Osteoblast (primary cell): ENCODE measurements around the gene TDRD10. TPM values are rescaled to one million over a fixed set of nuclear protein-coding genes. Genes with fewer than 3 reads are reported as not detected.

Experiments
- DNase-seq: peaks from one replicate; pipeline ENCODE4 v3.0.0; 2011; ENCODE audit warnings: low spot score, mixed read lengths; ENCODE audit not compliant: insufficient read length; ENCODE audit errors: missing footprints
- H2AFZ ChIP-seq: 2 replicates; pipeline ENCODE4 v1.6.0; 2011; ENCODE audit warnings: mild to moderate bottlenecking, low read length
- H3K27ac ChIP-seq: 2 replicates; pipeline ENCODE4 v1.5.1; 2011; ENCODE audit warnings: mild to moderate bottlenecking, low read depth, low read length, moderate library complexity
- H3K27me3 ChIP-seq: 2 replicates; pipeline ENCODE4 v1.6.0; 2012; ENCODE audit warnings: mild to moderate bottlenecking, control low read depth, inconsistent platforms, low read length, moderate library complexity; ENCODE audit not compliant: insufficient read depth
- H3K36me3 ChIP-seq: 2 replicates; pipeline ENCODE4 v1.5.1; 2011; ENCODE audit warnings: mild to moderate bottlenecking, low read length, control low read depth, moderate library complexity; ENCODE audit not compliant: insufficient read depth
- H3K4me1 ChIP-seq: 2 replicates; pipeline ENCODE4 v1.5.1; 2011; ENCODE audit warnings: mild to moderate bottlenecking, low read length, control low read depth, moderate library complexity; ENCODE audit not compliant: insufficient read depth
- H3K4me2 ChIP-seq: 2 replicates; pipeline ENCODE4 v1.6.0; 2011; ENCODE audit warnings: mild to moderate bottlenecking, low read length; ENCODE audit not compliant: insufficient read depth
- H3K4me3 ChIP-seq: fragments of 200-600 bp; sonication (generic); 3 replicates; pipeline ENCODE4 v1.5.1; 2012; ENCODE audit warnings: mild to moderate bottlenecking, low read length, inconsistent platforms; ENCODE audit not compliant: insufficient read depth
- H3K79me2 ChIP-seq: 2 replicates; pipeline ENCODE4 v1.6.0; 2012; ENCODE audit warnings: mild to moderate bottlenecking, low read length, control low read depth, inconsistent platforms; ENCODE audit not compliant: insufficient read depth
- H3K9me3 ChIP-seq: 2 replicates; pipeline ENCODE4 v1.5.1; 2011; ENCODE audit warnings: low read depth, low read length, control low read depth
- H4K20me1 ChIP-seq: 2 replicates; pipeline ENCODE4 v1.6.0; 2012; ENCODE audit warnings: mild to moderate bottlenecking, low read length, control low read depth; ENCODE audit not compliant: insufficient read depth
- CTCF ChIP-seq: IDR thresholded peaks from 2 replicates; pipeline ENCODE4 v1.5.1; 2011; ENCODE audit warnings: mild to moderate bottlenecking, low read depth, low read length, moderate library complexity; ENCODE audit errors: extremely low read depth
- total RNA-seq: library from RNA; depleted of rRNA; stranded (reverse); fragments of >200 nt; gene quantifications from 2 replicates; pipeline ENCODE4 v1.2.3, GENCODE V29; 2012

The TDRD10 gene
- total RNA-seq, 1 donor = not detected

- Histone ChIP-seq H3K36me3 (no peaks in the 10 kb centered on the region), H3K4me2 (no peak overlapping the region), H4K20me1 (no peaks in the 10 kb centered on the region), H2AFZ (no peak overlapping the region), H3K4me3 (no peak overlapping the region), H3K4me1 (no peaks in the 10 kb centered on the region), H3K27me3 (peaks cover 36% of the 10 kb centered on the region), H3K79me2 (no peaks in the 10 kb centered on the region), H3K27ac (no peak overlapping the region), H3K9me3 (no peaks in the 10 kb centered on the region)
- no peak for DNase-seq
- TF ChIP-seq CTCF = no peak
Measured at GRCh38 chr1:154514066-154514553, 12.1 kb downstream of the TDRD10 start.

GRCh38 chr1:154517661-154518060 lies 15.6 kb downstream of the TDRD10 start:
- no peak overlapping the region for H3K27ac ChIP-seq
- no peak overlapping the region for H3K4me2 ChIP-seq
- H3K36me3 ChIP-seq = no peaks in the 10 kb centered on the region
- no peak overlapping the region for H2AFZ ChIP-seq
- no peaks in the 10 kb centered on the region for H3K79me2 ChIP-seq
- no peak for TF ChIP-seq CTCF
- no peak overlapping the region for H3K4me3 ChIP-seq
- no peaks in the 10 kb centered on the region for H4K20me1 ChIP-seq
- DNase-seq = no peak
- H3K9me3 ChIP-seq = no peaks in the 10 kb centered on the region
- H3K27me3 ChIP-seq = peaks cover 39% of the 10 kb centered on the region
- no peaks in the 10 kb centered on the region for H3K4me1 ChIP-seq

GRCh38 chr1:154519591-154519991 lies 17.6 kb downstream of the TDRD10 start:
- Histone ChIP-seq H4K20me1 (no peaks in the 10 kb centered on the region), H3K79me2 (no peaks in the 10 kb centered on the region), H3K4me2 (no peak overlapping the region), H3K9me3 (no peaks in the 10 kb centered on the region), H3K4me1 (no peaks in the 10 kb centered on the region), H3K27ac (no peak overlapping the region), H3K27me3 (peaks cover 30% of the 10 kb centered on the region), H3K4me3 (no peak overlapping the region), H3K36me3 (no peaks in the 10 kb centered on the region), H2AFZ (no peak overlapping the region)
- TF ChIP-seq CTCF = no peak
- no peak for DNase-seq

- peaks cover 33% of the 10 kb centered on the region for H3K27me3 ChIP-seq
- no peaks in the 10 kb centered on the region for H3K79me2 ChIP-seq
- H4K20me1 ChIP-seq = no peaks in the 10 kb centered on the region
- H3K27ac ChIP-seq = no peak overlapping the region
- peak; percentile 89 for DNase-seq
- no peak overlapping the region for H3K4me3 ChIP-seq
- H3K4me1 ChIP-seq = no peaks in the 10 kb centered on the region
- H3K36me3 ChIP-seq = no peaks in the 10 kb centered on the region
- H3K4me2 ChIP-seq = no peak overlapping the region
- no peak overlapping the region for H2AFZ ChIP-seq
- no peak for TF ChIP-seq CTCF
- H3K9me3 ChIP-seq = no peaks in the 10 kb centered on the region
Measured at GRCh38 chr1:154520333-154520732, 18.3 kb downstream of the TDRD10 start.
